GM12878 (cell line): Measurements from ENCODE around the gene OSBPL3. TPM values are rescaled to one million over a fixed set of nuclear protein-coding genes. Genes with fewer than 3 reads are reported as not detected.

Experiments used
- ATAC-seq: fragments of 200-7000 bp; cut with Tn5 transposase; 3 replicates; pipeline ENCODE4 v1.9.1; 2020; ENCODE audit warnings: mild to moderate bottlenecking, moderate library complexity
- BruUV-seq: library from RNA; stranded (reverse); fragments of 400-500 nt; replicated peaks from 2 replicates; lab custom pipeline; 2021; lab: Mats Ljungman, UMichigan
- CTCF ChIA-PET: fragments of 300-600 bp; sonication (Branson Sonifier 250); formaldehyde crosslinking; extraction: SDS; loops from one replicate; lab custom pipeline; 2021; ENCODE audit warnings: inconsistent platforms; lab: Yijun Ruan, JAX
- POLR2A ChIA-PET: fragments of 350-600 bp; formaldehyde crosslinking; extraction: SDS; loops from one replicate; lab custom pipeline; 2021; ENCODE audit warnings: inconsistent platforms; lab: Charles Lee
- RAD21 ChIA-PET: fragments of 300-600 bp; sonication (Branson Sonifier 250); formaldehyde crosslinking; loops from one replicate; lab custom pipeline; 2023; ENCODE audit warnings: antibody characterized with exemption; ENCODE audit not compliant: unreplicated experiment; lab: Charles Lee
- SMC1A ChIA-PET: fragments of 300-600 bp; sonication (Branson Sonifier 250); formaldehyde crosslinking; loops from one replicate; lab custom pipeline; 2023; ENCODE audit not compliant: unreplicated experiment, uncharacterized antibody; lab: Charles Lee
- DNase-seq: peaks from one replicate; pipeline ENCODE4 v3.0.0-alpha.2; 2011; ENCODE audit warnings: low read depth, low spot score
- FAIRE-seq: peaks from 3 replicates; lab custom pipeline; 2011; peaks lifted over from hg19 to GRCh38; lab: Jason Lieb, UNC
- H2AFZ ChIP-seq: 2 replicates; pipeline ENCODE4 v1.6.0; 2011; ENCODE audit warnings: low read depth, low read length, control low read depth; ENCODE audit not compliant: control insufficient read depth
- H3K27ac ChIP-seq: 2 replicates; pipeline ENCODE4 v1.5.1; 2011; ENCODE audit warnings: control low read depth; ENCODE audit not compliant: control insufficient read depth, insufficient read depth
- H3K27me3 ChIP-seq, 2 experiments: replicated peaks in 1 of 2; 2 replicates each; pipeline versions ENCODE4 v1.6.0 to v1.6.1; 2011; ENCODE audit warnings: low read length in 1 of 2; ENCODE audit not compliant: control insufficient read depth in 2 of 2, insufficient read depth in 2 of 2
- H3K36me3 ChIP-seq, 2 experiments: 2 replicates each; pipeline ENCODE4 v1.5.1; 2011; ENCODE audit warnings: low read length in 1 of 2; ENCODE audit not compliant: control insufficient read depth in 2 of 2, insufficient read depth in 2 of 2
- H3K4me1 ChIP-seq: 2 replicates; pipeline ENCODE4 v1.6.1; 2011; ENCODE audit warnings: mild to moderate bottlenecking, low read length, moderate library complexity, mixed read lengths; ENCODE audit not compliant: control insufficient read depth, insufficient read depth
- H3K4me2 ChIP-seq: 2 replicates; pipeline ENCODE4 v1.6.0; 2011; ENCODE audit warnings: control low read depth; ENCODE audit not compliant: control insufficient read depth, insufficient read depth
- H3K4me3 ChIP-seq: fragments of 200-600 bp; sonication (generic); 2 replicates; pipeline ENCODE4 v1.5.1; 2016
- H3K79me2 ChIP-seq: 2 replicates; pipeline ENCODE4 v1.6.0; 2011; ENCODE audit warnings: low read length; ENCODE audit not compliant: control insufficient read depth, insufficient read depth
- H3K9ac ChIP-seq: 2 replicates; pipeline ENCODE4 v1.8.0; 2011; ENCODE audit warnings: low read length, control low read depth, mixed read lengths; ENCODE audit not compliant: control insufficient read depth, insufficient read depth
- H3K9me3 ChIP-seq: replicated peaks from 3 replicates; pipeline ENCODE4 v1.5.1; 2011; ENCODE audit warnings: mild to moderate bottlenecking, low read length; ENCODE audit not compliant: control insufficient read depth, insufficient read depth
- H4K20me1 ChIP-seq: 2 replicates; pipeline ENCODE4 v1.6.0; 2011; ENCODE audit not compliant: control insufficient read depth, insufficient read depth
- ATF7 ChIP-seq: fragments of 450-650 bp; IDR thresholded peaks from 2 replicates; pipeline ENCODE4 v1.6.1; 2016; ENCODE audit warnings: low read depth, mild to moderate bottlenecking
- CHD2 ChIP-seq: IDR thresholded peaks from 2 replicates; pipeline ENCODE4 v1.6.1; 2011; ENCODE audit warnings: low read depth, low read length, improper control_type of control experiment, borderline replicate concordance
- CREM ChIP-seq: IDR thresholded peaks from 2 replicates; pipeline ENCODE4 v1.6.1; 2014; ENCODE audit warnings: antibody characterized with exemption, low read depth
- DPF2 ChIP-seq: fragments of 450-650 bp; IDR thresholded peaks from 2 replicates; pipeline ENCODE4 v1.6.1; 2017; ENCODE audit warnings: mild to moderate bottlenecking
- E2F8 ChIP-seq: fragments of 450-650 bp; IDR thresholded peaks from 2 replicates; pipeline ENCODE4 v1.6.1; 2018; ENCODE audit warnings: mild to moderate bottlenecking, low read depth, moderate library complexity; ENCODE audit not compliant: partially characterized antibody
- EP300 ChIP-seq, 2 experiments: fragments of 150-350 bp in 1 of 2; IDR thresholded peaks; 2 replicates each; pipeline ENCODE4 v1.6.1; 2011 to 2012; ENCODE audit warnings: low read depth in 2 of 2, low read length in 2 of 2, borderline replicate concordance in 1 of 2, improper control_type of control experiment in 1 of 2, inconsistent platforms in 1 of 2; ENCODE audit not compliant: control insufficient read depth in 1 of 2
- ESRRA ChIP-seq: IDR thresholded peaks from 2 replicates; pipeline ENCODE4 v1.6.1; 2012; ENCODE audit warnings: mild to moderate bottlenecking, low read length, improper control_type of control experiment
- IKZF1 ChIP-seq: fragments of 450-650 bp; conservative IDR thresholded peaks from 2 replicates; pipeline ENCODE4 v1.6.1; 2017; ENCODE audit warnings: antibody characterized with exemption, mild to moderate bottlenecking
- IKZF2 ChIP-seq, 2 experiments: fragments of 450-650 bp; IDR thresholded peaks; 2 replicates each; pipeline ENCODE4 v1.6.1; 2017; ENCODE audit warnings: mild to moderate bottlenecking in 2 of 2, moderate library complexity in 2 of 2
- IRF4 ChIP-seq: IDR thresholded peaks from 2 replicates; pipeline ENCODE4 v1.6.1; 2011; ENCODE audit warnings: low read depth, low read length
- MEF2A ChIP-seq: IDR thresholded peaks from 2 replicates; pipeline ENCODE4 v1.6.1; 2011; ENCODE audit warnings: low read depth, mild to moderate bottlenecking, low read length, moderate library complexity; ENCODE audit not compliant: insufficient read depth
- MEF2B ChIP-seq: fragments of 450-650 bp; IDR thresholded peaks from 2 replicates; pipeline ENCODE4 v1.6.1; 2018; ENCODE audit warnings: mild to moderate bottlenecking, moderate library complexity; ENCODE audit not compliant: partially characterized antibody, poor library complexity, severe bottlenecking
- MTA2 ChIP-seq: fragments of 450-650 bp; IDR thresholded peaks from 2 replicates; pipeline ENCODE4 v1.6.1; 2016; ENCODE audit warnings: low read depth, mild to moderate bottlenecking, moderate library complexity
- MXI1 ChIP-seq: fragments of 150-350 bp; IDR thresholded peaks from 2 replicates; pipeline ENCODE4 v1.6.1; 2011; ENCODE audit warnings: low read depth, mild to moderate bottlenecking, inconsistent platforms, low read length, improper control_type of control experiment
- NFIC ChIP-seq: IDR thresholded peaks from 2 replicates; pipeline ENCODE4 v1.6.1; 2012; ENCODE audit warnings: low read depth, mild to moderate bottlenecking, inconsistent platforms, low read length, moderate library complexity
- RELB ChIP-seq: fragments of 450-650 bp; IDR thresholded peaks from 2 replicates; pipeline ENCODE4 v1.6.1; 2017; ENCODE audit warnings: low read depth, mild to moderate bottlenecking, moderate library complexity
- RUNX3 ChIP-seq: IDR thresholded peaks from 2 replicates; pipeline ENCODE4 v1.6.1; 2012; ENCODE audit warnings: low read length, inconsistent platforms
- ZNF274 ChIP-seq: IDR thresholded peaks from one replicate; pipeline ENCODE4 v1.8.0; 2011; ENCODE audit not compliant: insufficient read length, insufficient read depth
- WGBS: methylation state at CpG from one replicate; pipeline ENCODE4 v1.1.6; 2016; ENCODE audit warnings: low lambda C conversion rate; ENCODE audit not compliant: insufficient replicate concordance, insufficient coverage; ENCODE audit errors: missing lambda C conversion rate; 5-methylcytosine and 5-hydroxymethylcytosine counted together
- in situ Hi-C: fragments of 300-500 bp; cut with MboI; formaldehyde crosslinking; loops from 9 replicates; pipeline ENCODE4 v1.14.3; 2018; ENCODE audit warnings: mixed read lengths
- intact Hi-C: fragments of 100-400 bp; cut with micrococcal nuclease; formaldehyde crosslinking; loops from one replicate; pipeline ENCODE4 v1.14.2; 2022; ENCODE audit not compliant: unreplicated experiment
- polyA plus RNA-seq, 11 experiments: library from polyadenylated mRNA; depleted of rRNA in 4 of 11; unstranded in 6 of 11; stranded (reverse) in 5 of 11; fragments of >200 nt; fragmentation: Nextera tagmentation in 4 of 11; fragmentation: Illumina TruSeq in 1 of 11; extraction: Ambion mirVana in 4 of 11; extraction: Trizol in 1 of 11; gene quantifications; 1 replicate in 1 of 11; 2 replicates in 10 of 11; pipeline versions ENCODE4 v1.2.1 to v1.2.3, GENCODE V29; 2011 to 2016; ENCODE audit warnings: inconsistent platforms in 2 of 11, missing spikeins in 2 of 11, low read depth in 1 of 11
- total RNA-seq, 4 experiments: library from RNA; depleted of rRNA in 3 of 4; stranded (reverse); fragments of >200 nt in 3 of 4; fragmentation: Illumina TruSeq in 1 of 4; extraction: Trizol in 1 of 4; gene quantifications; 2 replicates each; pipeline versions ENCODE4 v1.2.1 to v1.2.3, GENCODE V29; 2013 to 2021

OSBPL3 gene
- total and polyA plus RNA-seq, 10 of the 15 experiments (the other 5 are each of a cell fraction or from before 2014, with no cell fraction given): 6.1 to 46.6 (median 27.0) TPM

GRCh38 chr7:24911213-24911603 is 68.8 kb downstream of the OSBPL3 start:
- H3K27ac ChIP-seq: peak overlapping the region; percentile 73
- H3K79me2 ChIP-seq: peaks cover 86% of the 10 kb centered on the region
- POLR2A ChIA-PET: interaction anchor here (0.6 to 4.6 kb wide), 12 partner anchors 11 to 1529 kb away, joined by 3 to 29 read pairs (median 4); partner anchors contain the start of gene OSBPL3
- no peak overlapping the region for H3K9ac ChIP-seq
- RAD21 ChIA-PET: interaction anchor here (0.6 to 10.4 kb wide), 16 partner anchors 9 to 90 kb away, joined by 3 to 93 read pairs (median 4); partner anchors contain the start of gene OSBPL3
- peaks cover 88% of the 10 kb centered on the region for H3K4me1 ChIP-seq
- no peaks in the 10 kb centered on the region for H3K27me3 ChIP-seq
- DNase-seq: peak; percentile 45
- SMC1A ChIA-PET: interaction anchor here (0.8 to 7.8 kb wide), 24 partner anchors 9 to 181 kb away, joined by 3 to 93 read pairs (median 5); partner anchors contain the start of gene OSBPL3
- CTCF ChIA-PET: interaction anchor here (0.5 to 6.7 kb wide), 17 partner anchors 10 to 99 kb away, joined by 3 to 60 read pairs (median 4); partner anchors contain the start of gene OSBPL3
- intact Hi-C loops: no loop called here
- TF ChIP-seq EP300 (IDR thresholded peaks at IDR 0.05; ENCODE audit: borderline replicate concordance in 1 of 2, control insufficient read depth in 1 of 2, low read depth in 2 of 2, low read length in 2 of 2) (peak; percentile 15 to 80; a peak in 1 of 4 replicates), RUNX3 (peak; percentile 70), E2F8 (no peak), ESRRA (no peak), MEF2A (peak; percentile 69; the same call in 1 of the 2 replicates), MEF2B (peak; percentile 61), IRF4 (no peak), RELB (0 out of 2 replicates have a peak, but pooled peaks have one; percentile 34), NFIC (0 out of 2 replicates have a peak, but pooled peaks have one; percentile 36), MTA2 (peak; percentile 58), CREM (0 out of 2 replicates have a peak, but pooled peaks have one; percentile 17), CHD2 (0 out of 2 replicates have a peak, but pooled peaks have one; percentile 1), ZNF274 (no peak), ATF7 (peak; percentile 25; the same call in 1 of the 2 replicates), MXI1 (0 out of 2 replicates have a peak, but pooled peaks have one; percentile 8), IKZF1 (0 out of 2 replicates have a peak, but pooled peaks have one; percentile 21), DPF2 (0 out of 2 replicates have a peak, but pooled peaks have one; percentile 30), IKZF2 (IDR thresholded peaks at IDR 0.05) (peak in 1 of 2 experiments; percentile 14; a peak in 1 of 4 replicates)
- TF ChIP-seq, all 136 proteins: peak for 14
- in situ Hi-C loops: loop anchor here (5.0 to 25.0 kb wide), 2 partner anchors 51 to 1051 kb away; no protein-coding TSS in a partner anchor
- Histone ChIP-seq H3K9me3 (no peaks in the 10 kb centered on the region), H3K4me2 (peak overlapping the region; percentile 78), H4K20me1 (no peaks in the 10 kb centered on the region), H2AFZ (no peak overlapping the region), H3K36me3 (no peaks in the 10 kb centered on the region), H3K4me3 (0 out of 2 replicates have a peak overlapping the region, but pooled peaks have one; percentile 21)
- BruUV-seq: no TSS peak
- peak; percentile 53 for ATAC-seq
- FAIRE-seq: no peak
- WGBS: 31% methylated on average over 3 of the region's 3 CpGs
